ELR (cell line): ENCODE measurements around the gene CRACR2A.

Experiments used
- DNase-seq: peaks from one replicate; pipeline ENCODE4 v3.0.0-alpha.2; 2015; ENCODE audit warnings: low read depth

CRACR2A gene

DNA sequence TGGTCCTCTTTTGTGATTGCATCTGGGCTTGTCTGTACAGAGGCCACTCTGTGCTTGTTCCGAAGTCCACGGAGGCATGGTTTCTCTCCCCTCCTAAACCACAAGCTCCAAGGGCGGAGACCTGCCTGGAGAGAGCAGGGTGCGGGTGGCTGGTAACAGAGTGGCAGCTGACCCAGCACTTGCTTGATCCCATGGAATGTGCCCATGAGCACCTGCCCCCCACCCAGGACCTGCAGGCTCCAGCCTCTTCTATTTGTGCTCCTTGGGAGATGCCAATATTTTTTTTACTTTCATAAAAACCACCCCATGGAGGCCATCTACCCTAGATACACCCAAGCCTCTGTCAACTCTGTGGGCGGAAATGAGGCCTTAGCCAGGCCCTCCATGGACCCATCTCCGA lies 157.2 kb downstream of the CRACR2A start:
- no peak for DNase-seq

DNA sequence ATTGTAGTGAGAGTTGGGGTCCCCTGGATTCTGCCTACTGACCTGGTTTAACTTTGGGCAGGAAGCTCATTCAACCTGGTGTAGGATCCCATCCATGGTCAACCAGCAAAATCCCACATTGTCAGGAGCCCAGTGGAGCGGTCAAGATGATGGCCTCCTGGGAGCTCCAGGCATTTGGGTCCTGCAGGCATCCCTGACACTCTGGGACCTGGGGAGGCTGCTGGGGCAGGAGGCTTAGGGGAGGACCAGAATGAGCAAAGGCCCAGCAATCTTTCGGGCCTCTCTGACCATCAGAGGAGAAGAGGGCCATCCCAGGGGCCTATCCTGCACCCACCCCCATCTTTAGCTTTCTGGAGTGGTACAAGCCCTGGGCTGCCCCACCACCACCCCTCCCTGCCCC lies 157.9 kb downstream of the CRACR2A start:
- DNase-seq, result no peak

DNA sequence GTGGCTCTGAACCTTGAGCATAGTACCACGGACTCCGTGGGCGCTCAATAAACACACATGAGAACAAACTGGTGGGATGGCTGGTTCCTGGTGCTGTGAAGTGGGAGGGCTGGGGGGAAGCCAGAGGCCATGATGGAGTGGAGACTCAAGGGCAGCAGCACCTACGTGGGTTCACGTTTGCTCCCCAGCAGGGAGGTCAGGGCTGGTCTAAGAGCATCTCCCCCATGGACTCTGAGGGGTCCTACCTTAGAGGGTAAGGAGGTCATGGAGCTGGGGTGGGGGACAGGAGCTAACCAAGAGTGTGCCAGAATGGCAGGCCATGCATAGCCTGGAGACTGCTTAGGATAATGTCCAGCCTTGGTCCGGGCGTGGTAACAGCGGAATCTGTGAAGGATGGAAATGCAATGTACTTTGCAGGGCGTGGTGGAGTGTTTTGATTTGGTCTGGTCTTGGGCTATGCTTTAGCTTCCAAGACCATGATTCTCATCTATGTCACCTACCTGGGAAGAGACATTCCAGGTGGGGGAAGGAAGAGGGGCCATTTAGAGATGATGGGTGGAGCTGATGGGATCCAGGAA lies 158.9 kb downstream of the CRACR2A start:
- no peak for DNase-seq

DNA sequence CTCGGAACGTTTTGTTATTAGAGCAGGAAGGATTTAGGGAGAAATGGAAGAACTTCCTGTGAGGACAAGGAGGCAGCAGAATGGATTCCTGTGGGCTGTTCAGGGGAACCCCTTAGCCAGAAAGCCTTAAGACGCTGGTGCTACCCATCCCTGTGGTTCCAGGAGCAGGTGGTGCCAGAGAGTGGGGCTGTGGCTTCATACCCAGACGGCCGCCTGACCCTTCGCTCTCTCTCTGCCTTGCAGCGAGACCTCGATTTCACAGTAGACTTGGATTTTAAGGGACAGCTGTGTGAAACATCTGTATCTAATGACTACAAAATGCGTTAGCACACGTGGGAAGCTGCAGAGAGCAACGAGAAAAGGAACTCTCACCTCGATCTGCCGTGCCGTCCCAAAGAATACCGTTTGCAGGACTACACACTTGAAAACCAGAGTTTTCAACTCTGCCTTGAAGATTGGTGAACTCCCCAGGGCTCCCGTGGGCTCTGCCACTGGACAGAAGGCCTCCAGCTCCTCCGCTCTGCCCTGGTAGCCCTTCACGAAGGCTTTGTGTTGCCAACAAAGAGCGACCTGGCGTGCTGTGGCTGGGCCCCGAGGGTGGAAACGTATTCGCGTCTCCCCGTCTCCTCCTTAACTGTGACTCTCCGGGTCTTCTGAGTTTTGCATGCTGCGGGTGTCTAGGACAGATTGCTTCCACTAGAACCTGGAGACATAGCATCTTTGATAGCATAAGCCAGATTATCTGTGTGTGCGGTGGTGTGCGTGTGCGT lies 159.9 kb downstream of the CRACR2A start:
- DNase-seq, result no peak

DNA sequence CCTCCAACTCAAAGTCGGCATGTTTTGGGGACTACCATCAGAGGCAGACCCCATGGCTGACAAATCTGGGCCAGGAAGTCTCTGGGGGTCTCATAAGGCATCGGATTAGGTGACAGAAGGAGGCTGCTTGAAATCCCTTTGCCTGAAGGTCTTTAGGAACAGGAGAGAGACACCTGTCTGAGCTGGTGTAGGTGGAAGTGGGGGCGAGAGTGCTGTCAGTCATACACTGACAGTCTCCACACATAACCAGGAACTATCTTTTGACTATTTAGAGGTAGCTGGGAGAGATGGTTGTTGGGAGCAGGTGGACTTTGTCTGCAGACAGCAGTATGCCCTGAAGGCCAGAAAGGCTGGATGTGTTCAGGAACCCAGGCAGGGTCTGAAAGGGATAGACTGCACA lies 163.2 kb downstream of the CRACR2A start:
- DNase-seq, result no peak

DNA sequence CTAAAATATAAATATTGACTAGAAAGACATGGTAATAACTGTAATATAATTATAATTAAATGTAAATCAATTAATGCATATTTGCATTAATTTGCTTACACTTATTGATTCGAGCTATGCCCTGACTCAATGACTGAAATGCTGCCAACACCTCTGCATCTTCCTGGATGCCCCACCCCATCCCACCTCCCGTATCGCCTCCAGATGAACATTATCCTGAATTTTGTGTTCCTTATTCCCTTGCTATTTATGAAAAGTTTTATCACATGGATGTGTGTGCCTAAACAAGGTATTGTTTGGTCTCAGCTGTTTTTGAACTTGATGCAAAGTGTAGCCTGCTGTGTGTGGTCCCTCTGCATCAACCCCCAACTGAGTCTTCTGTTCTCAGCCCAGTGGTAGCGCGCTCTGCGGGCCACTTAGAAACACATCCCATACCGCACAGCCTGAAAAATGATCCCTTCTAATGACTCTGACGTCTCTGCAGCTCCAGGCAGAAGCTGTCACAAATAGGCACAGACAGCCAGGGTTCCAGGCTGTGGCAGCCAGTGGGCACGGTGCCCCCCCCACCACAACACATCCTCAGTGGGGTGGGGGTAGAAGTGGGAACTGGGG lies 165.4 kb downstream of the CRACR2A start:
- DNase-seq, result no peak

DNA sequence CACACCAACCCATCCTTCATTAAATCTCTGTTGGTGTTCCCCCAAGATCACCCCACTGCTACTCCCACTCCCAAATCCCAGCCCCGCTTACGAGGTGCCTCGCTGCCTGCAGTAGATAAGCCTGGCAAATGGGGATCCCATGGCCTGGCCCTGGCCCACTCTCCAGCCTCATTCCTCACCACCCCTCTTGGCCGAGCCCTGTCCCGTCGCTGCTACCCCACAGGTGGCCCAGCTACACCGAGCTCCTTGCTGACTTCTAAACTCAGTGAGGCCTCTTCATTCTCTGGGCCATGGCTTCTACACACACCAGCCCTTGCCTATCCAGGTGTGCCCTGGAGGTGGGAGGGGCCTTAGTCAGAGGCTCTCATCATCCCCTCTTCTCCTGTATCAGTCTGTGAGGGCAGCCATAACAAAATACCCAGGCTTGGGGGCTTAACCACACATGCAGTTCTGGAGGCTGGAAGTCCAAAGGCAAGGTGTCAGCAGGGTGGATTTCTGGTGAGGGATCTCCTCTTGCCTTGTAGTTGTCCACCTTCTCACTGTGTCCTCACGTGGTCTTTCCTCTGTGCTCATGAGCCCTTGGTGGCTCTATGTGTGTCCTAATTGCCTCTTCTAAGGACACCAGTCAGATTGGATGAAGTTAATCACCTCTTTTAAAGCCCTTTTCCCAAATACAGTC lies 169.1 kb downstream of the CRACR2A start:
- no peak for DNase-seq

DNA sequence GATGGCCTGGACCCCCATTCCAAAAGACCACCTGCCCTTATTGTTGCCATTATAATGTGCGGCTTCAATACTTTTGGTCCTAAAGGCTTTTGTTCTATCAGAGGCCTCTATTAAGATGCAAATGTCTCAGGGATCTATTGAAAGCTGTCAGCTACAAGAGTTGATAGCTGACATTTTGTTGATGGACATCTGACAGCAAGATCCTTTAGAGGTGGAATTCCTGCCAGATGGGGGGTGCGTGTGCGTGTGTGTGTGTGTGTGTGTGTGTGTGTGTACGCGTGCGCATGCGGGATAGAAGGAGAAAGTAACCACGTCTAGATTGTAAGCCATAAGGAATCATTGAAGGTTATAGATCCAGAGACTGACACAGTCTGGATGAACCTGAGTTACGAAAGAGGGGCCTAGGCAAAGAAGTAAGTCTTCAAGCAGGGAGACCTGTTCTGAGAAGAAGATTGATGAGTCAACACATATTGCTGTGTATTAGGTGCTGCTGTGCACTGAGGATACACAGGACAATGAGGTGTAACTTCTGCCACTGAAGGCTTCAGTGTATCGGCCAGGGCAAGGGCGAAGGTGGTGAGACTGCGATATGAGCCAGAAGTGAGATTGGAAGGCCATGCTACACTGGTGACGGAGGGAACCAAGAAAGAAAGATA lies 172.7 kb downstream of the CRACR2A start:
- DNase-seq, result no peak

DNA sequence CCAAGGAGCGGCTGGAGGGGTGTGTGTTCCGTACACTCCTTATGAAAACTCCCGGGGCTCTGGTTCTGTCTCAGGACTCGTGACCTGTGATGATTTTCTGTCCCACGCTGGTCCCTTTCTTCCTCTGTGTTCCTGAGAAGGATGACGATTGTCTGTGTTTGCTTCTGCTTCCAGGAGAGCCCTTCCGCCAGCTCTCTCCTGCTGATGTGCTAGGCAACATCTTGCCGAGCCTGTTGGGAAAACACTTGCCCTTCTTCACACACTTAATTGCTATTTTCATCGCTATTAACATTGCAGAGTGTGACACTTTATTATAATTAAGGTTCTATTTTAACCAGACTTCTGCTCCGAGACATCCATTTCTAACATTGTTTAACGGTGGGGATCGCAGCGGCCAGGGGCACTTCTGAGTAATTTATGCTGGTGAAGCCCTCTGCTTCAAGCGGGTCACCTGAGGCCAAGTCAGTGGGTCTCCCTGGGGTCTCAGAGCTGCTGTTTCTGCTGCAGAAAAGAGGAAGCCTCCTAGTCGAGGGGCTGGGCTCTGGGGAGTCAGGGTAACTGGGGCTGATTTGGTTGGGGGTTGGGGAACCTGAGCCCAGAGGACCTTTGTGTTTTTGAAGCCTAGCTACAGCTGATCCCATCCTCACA lies 173.3 kb downstream of the CRACR2A start:
- DNase-seq, result no peak

DNA sequence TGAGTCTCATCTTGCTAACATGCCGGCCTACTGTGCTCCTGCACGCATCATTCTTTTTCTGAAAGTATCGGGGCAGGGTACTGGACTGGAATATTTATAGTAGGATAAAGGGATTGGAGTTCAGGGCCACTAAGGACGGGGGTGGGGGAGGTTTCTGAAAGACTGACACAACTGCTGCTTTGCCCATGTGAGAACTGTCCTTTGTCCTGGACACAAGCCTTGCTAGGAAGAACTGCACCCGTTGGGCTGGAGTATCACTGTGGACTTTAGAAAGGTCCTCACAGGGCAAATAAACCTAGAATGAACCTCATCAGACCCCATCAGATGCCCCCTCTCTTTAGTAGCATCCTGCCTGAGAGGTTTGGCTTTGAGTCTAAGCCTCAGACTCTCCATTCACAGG lies 174.4 kb downstream of the CRACR2A start:
- no peak for DNase-seq

DNA sequence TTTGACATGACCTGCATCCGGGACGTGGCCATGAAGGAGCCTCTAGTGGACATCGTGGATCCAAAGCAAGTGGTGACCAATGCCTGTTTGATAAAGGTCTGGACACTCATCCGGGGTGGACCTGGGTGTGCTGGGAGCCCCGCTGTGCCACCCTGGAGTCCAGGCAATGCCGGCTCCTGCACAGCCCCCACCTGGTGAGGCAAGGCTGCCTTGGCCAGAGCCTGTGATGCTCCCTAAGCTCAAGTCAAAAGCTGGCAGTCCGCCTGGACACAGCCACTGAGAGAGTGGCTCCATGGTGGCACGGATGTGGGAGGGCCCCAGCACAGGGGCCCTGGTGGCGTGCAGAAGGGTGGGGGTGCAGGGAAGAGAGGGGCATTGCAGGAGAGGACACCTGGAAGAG lies 176.0 kb downstream of the CRACR2A start:
- no peak for DNase-seq

DNA sequence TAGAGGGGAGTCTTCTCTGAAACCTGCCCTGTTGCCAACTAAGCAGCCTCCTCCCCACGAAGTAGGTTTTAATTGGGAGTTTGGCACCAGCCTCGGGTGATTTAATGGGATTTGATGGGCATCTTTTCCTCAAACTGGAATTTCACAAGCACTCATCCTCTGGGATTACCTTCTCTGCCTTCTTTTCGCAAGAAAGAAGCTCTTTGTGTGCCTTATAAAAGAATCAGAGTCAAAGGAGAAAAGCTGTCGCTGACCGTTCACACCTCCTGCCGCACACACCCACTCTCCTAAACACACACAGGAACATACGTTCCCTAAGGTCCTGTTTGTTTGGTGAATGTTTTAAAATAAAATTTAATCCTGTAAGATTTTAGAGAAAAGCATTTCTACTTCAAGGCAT lies 177.9 kb downstream of the CRACR2A start:
- DNase-seq, result no peak

DNA sequence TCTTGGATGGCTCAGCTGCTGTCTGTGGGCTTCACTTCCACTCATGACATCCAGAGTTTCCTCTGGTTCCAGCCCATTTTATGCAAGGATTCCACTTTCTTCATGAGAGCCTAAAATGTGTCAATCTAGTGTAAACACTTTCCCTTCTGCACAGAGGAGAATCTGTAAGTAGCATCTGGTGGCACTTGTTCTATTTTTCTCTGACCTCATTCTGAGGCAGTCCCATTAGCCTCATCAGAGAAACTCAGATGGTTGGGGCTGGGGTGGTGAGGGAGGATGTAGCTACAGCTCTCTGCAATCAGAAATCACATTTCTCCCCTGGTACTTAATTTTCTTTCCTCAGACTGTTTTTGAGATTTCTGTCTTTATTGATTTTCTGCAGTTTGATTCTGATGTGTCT lies 180.3 kb downstream of the CRACR2A start:
- no peak for DNase-seq

DNA sequence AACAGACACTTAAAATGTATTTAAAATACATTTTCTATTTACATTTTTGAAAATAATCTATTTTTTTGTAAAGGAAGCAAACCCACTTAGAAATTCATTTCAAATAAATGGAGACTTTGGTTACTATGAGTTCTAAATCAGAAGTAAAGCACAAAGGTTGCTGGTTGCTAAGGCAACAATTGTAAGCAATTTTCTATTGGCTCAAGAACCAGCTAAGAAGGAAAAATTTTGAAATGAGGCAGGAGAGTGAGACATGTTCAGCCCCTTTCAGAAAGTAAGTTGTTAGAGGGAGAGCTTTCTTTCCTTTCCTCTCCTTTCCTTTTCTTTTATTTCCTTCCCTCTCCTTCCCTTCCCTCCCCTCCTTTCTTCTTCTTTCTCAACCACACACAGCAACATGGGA lies 181.2 kb downstream of the CRACR2A start:
- no peak for DNase-seq

DNA sequence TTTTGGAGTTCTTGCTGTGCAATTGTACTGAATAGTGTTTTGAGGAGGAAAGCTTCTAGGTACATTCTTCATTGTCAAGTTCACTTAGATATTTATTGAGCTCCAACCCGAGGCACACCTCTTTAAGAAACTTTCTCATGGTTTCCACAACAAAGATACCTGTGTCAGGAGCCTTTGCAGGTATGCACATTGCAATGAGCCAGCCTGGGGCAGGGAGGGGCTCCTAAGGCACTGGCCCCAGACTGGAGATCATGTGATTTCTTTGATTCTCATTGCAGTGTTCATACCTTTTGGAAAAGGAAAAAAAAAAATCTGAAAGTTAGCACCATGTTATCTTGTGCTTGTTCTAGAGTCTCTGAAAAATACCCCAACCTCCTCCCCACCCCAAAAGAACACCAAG lies 181.6 kb downstream of the CRACR2A start:
- no peak for DNase-seq

DNA sequence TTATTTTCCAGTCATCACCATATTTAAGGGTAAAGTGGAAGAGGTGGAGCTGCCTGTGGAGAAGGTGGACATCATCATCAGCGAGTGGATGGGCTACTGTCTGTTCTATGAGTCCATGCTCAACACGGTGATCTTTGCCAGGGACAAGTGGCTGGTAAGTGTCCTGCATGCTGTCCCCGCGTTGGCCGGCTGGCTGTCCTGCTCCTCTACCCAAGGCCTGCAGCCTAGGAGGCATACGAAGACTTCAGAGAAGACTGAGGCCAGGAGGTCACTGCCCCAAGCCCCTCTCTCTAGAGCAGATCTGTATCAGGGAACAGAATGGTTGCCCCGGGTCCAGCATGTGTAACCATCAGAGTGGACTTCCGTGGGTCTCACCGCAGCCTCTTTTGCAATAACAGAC lies 184.2 kb downstream of the CRACR2A start:
- no peak for DNase-seq

DNA sequence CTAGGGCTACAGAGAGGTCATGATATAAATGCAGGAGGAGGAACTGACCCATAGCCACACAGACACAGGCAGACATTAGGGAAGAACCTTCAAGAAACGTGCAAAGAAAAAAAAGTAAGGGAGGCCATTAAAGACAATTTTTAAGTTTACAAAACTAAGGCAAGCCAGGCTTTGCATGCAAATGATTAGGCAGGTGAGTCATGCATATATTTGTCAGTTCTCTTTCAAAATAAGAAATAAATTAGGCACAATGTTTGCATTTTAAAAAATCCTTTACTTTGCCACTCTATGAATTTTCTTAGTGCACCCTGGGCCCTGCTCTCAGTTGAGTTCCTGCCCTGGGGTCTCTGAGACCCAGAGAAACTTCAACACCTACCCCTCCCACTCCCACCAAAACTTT lies 186.9 kb downstream of the CRACR2A start:
- no peak for DNase-seq
